ENCODE data around the gene DRD4.

Gene DRD4

DNA sequence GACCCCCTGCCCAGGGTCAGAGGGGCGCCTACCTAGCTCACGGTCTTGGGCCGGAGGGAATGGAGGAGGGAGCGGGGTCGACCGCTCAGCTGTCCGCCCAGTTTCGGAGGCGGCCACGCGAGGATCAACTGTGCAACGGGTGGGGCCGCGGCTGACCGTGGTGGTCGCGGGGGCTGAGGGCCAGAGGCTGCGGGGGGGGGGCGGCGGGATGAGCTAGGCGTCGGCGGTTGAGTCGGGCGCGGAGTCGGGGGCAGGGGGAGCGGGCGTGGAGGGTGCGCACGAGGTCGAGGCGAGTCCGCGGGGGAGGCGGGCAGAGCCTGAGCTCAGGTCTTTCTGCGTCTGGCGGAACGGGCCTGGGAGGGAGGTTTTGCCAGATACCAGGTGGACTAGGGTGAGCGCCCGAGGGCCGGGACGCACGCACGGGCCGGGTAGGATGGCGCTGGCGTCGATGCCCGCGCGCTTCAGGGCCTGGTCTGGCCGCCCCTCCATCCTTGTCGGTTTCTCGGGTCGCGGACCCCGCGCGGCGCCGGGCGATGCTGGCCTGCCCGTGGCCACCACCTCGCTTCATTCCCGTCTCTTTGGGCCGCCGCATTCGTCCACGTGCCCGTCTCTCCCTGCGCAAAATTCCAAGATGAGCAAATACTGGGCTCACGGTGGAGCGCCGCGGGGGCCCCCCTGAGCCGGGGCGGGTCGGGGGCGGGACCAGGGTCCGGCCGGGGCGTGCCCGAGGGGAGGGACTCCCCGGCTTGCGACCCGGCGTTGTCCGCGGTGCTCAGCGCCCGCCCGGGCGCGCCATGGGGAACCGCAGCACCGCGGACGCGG lies at the start of gene DRD4:
DRD4 (plus strand) TSS at position 759 of the 822 bp plus-strand sequence; CDS start at position 795, 36 bp downstream.
- DNase-seq (ENCODE audit: low read depth, low spot score), result peak; percentile 81

DNA sequence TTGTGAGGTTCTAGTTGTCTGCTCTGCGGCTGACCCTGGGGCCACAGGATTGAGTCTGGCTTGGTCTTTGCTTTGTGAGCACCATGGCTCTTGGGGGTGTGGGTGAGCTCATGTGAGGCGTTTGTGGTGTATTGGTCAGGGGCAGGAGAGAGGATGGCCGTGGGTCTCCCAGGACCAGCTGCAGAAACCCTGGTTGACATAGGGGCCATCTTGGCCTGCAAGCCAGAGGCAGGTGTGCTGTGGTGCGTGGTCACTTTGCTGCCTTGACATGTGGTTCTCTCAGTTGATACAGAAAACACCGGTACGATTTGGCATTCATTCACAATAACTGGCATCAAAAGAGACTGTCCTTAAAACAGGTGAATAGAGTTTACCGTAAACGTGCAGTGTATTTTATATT lies 49.5 kb upstream of the DRD4 start:
- no peak for DNase-seq (ENCODE audit: low read depth, low spot score)

DNA sequence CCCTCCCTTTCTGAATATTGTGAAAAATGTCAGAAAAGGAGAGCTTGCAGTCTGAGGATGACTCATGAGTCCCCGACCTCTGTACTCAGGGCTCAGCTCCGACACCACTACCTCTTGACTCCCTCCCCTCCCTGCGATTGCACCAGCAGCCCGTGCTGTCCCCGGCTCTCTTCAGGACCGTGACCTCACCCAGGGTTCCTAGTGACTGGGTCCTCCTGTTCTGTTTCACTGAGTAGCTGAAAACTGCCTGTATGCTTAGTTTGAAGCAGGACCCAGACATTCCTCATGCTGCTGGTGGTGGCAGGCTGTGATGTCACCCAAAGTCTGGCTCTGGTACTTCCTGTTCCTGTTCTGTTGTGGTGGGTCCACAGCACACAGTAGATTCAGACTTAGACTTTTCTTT lies 49.1 kb upstream of the DRD4 start:
- peak; percentile 66 for DNase-seq (ENCODE audit: low read depth, low spot score)

DNA sequence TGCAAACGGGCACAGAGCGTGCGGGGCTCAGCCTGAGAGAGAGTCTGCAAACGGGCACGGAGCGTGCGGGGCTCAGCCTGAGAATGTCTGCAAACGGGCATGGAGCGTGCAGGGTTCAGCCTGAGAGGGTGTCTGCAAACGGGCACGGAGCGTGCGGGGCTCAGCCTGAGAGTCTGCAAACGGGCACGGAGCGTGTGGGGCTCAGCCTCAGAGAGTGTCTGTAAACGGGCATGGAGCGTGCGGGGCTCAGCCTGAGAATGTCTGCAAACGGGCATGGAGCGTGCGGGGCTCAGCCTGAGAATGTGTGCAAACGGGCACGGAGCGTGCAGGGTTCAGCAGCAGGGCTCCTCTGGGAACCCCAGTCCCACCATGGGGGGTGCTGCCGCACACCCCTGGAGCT lies 47.3 kb upstream of the DRD4 start:
- no peak for DNase-seq (ENCODE audit: low read depth, low spot score)

DNA sequence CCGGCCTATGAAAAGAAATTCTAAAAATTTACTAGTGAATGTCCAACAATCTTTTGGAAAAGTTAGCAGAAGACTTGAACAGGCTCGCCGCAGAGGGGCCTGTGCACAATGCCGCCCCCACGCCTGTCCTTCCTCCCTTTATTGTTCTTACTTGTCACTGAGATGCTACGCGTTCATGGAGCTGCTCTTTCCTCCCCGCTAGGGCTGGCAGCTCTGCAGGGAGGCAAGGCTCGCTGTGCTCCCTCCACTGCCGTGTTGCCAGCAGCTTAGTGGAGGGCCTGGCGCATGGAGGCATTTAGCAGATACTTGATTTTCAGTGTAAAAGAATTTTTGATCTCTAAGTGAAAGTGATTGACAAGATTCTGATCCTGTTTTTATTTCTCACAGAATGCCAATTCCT lies 46.1 kb upstream of the DRD4 start:
- no peak for DNase-seq (ENCODE audit: low read depth, low spot score)

DNA sequence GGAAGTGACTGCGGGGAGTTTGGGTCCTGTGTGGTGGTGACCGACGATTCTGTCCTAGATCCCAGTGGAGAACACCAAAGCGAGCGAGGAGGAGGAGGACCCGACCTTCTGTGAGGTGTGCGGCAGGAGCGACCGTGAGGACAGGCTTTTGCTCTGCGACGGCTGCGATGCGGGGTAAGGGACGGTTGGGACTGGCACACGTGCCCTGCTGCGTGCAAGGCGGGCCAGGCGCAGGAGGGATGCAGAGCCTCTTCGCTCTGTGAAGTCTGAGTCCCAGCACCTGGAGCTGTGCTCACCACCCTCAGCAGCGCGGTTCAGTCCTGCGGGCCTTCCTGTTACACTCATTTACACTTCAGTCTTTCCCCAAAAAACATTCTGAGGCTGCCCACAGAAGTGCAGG lies 44.6 kb upstream of the DRD4 start:
- no peak for DNase-seq (ENCODE audit: low read depth, low spot score)

DNA sequence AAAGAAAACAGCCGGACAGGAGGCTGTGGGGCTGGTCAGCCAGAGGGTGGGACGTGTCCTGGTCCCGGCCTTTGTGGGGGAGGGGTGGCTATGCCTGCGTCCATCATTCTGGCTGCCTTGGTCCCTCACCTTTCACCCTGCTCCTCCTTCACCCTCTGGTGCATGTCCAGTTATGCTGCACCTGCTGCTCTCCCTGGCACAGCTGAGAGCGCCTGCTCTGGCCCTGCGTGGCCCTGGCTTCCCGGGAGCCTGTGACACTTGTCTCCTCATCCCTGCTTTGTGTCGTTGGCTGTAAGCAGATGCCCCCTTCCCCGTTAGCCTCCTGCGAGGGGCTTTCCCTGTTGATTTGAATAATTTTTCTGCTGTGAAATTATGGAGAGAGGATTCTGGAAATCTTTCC lies 44.2 kb upstream of the DRD4 start:
- no peak for DNase-seq (ENCODE audit: low read depth, low spot score)

DNA sequence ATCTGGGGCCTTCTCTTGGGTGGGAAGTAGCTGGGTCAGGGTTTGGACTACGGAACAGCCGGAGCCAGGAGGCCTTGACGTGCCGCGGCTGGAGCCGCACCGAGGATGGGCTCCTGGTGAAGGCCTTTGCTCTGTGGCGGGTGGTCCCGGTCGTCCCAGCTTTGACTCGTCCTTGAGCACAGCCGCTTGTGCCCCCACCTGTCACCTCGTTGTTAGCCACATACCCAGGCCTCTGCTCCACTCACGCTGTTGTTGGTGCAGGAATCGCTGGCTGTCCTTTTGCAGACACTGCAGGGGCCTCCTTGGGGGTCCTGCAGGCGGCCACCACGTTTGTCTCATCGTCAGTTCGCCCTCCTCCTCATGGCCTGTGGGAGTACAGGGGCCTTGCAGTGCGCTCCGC lies 43.7 kb upstream of the DRD4 start:
- DNase-seq (ENCODE audit: low read depth, low spot score), result no peak

DNA sequence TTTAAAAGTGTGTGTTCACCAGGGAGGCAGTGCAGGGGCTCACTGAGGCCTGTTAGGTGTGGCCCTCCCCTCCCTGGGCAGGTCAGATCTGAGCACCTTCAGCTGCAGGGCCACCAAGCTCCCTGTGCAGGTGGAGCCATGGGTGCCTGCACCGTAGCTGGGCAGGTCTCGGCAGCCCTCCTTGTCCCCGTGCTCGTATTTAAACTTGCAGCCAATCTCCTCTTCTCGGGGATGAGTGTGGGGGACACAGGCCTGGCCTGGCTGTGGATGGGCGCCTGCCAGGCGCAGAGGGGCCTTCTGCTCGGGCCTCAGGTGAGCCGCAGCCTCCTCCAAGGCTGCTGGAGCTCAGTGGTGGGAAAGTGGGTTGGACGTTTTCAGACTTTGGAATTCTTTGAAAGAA lies 41.7 kb upstream of the DRD4 start:
- no peak for DNase-seq (ENCODE audit: low read depth, low spot score)

DNA sequence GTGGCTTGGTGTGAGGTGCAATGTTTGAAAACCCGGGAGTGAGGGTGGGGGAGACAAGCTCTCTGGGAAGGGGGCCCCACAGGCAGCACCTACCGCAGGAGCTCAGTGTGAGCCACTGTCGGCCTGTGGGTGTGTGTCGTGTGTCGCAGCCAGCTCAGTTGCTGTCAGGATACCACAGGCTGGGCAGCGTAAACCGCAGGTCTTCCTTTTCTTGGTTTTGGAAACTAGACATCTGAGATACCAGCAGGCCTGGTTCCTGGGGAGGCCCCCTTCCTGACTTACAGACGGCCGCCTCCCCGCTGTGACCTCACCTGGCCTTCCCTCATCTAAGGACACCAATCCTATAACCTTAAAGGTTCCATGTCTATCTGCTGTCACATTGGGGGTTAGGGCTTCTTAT lies 40.7 kb upstream of the DRD4 start:
- DNase-seq (ENCODE audit: low read depth, low spot score), result no peak

DNA sequence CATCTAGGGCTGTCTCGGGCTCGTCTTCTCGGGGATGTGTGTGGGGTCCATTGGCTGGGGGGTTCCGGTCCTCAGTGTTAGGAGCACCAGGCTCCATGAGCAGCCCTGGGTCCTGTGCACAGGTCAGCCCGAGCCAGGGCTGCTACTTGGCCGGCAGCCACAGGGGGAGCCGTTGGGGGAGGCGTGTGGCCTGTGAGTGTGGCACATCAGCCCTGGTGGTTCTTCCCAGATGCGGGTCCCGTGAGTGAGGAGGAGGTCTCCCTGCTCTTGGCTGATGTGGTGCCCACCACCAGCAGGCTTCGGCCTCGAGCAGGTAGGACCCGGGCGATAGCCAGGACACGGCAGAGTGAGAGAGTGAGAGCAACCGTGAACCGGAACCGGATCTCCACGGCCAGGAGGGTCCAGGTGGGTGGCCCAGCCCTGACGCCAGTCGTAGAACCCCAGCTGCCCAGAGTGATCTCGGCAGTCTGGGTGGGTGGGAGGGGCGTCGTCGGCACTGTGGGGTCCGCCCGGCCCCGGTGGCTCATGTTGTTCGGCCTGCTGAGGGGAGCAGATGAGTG lies 39.8 kb upstream of the DRD4 start:
- no peak for DNase-seq (ENCODE audit: low read depth, low spot score)

DNA sequence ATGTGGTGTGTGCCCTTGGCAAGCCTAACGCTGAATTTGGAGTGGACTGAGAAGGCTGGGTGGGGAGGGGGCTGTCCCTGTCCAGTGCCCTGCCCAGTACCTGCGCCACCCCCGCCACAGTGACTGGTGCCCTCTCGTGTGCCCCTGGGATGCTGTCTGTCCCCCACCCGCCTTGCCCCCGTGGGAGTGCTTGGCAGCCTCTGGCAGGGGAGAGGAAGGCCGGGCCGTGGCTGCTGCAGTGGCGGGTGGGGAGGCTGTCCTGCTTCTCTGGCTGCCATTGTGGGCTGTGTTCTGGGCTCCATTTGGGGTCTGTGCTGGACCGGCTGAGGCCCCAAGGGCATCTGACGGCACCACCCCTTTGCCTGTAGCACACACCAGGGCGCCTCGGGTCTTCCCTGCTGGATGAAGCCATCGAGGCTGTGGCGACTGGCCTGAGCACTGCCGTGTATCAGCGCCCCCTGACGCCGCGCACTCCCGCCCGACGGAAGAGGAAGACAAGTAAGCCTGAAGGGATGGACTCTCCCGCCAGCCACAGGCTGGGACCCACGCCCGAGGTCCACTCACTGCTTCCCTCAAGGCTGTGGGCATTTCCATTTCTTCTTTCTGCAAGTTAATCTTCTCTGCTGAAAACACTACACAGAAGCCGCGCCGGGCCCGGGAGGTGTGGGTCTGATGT lies 38.9 kb upstream of the DRD4 start:
- DNase-seq (ENCODE audit: low read depth, low spot score), result no peak

DNA sequence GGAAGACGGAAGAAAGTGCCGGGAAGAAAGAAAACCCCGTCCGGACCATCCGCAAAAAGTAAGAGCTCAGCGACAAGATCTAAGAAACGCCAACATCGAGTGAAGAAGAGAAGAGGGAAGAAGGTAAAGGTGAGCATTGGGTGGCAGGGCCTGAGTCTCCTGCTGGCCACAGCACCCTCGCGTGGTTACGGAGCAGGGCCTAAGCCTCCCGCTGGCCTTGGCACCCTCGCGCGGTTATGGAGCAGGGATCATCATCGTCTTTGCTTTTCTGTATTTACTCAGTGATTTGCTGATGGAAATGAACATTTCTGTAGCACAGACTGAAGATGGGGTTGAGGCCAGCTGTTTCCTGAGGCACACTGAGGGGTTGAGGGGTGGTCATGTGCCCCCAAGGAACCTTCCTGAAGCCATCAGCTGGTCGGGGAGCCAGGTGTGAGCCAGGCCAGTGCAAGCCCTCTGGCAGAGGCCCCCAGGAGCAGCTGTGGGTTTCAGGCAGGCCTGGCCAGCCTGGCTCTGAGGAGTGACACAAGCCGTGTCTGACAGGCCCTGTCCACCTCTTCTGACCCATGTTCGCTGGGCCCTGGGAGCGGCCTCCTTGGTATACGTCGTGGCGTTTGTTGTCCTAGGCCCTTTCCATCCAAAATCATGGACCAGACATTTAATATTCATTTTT lies 35.4 kb upstream of the DRD4 start:
- DNase-seq (ENCODE audit: low read depth, low spot score), result no peak

DNA sequence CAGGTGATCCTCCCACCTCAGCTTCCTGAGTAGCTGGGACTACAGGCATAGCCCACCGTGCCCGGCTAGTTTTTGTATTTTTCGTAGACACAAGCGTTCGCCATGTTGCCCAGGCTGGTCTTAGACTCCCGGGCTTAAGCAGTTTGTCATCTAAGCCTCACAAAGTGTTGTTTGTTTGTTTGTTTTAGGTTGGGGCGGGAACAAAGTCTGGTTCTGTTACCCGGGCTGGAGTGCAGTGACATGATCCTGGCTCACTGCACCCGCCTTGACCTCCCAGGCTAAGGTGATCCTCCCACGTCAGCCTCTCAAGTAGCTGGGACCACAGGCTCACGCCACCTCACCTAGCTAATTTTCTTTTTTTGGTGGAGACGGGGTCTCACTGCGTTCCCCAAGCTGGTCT lies 33.9 kb upstream of the DRD4 start:
- DNase-seq (ENCODE audit: low read depth, low spot score), result no peak

DNA sequence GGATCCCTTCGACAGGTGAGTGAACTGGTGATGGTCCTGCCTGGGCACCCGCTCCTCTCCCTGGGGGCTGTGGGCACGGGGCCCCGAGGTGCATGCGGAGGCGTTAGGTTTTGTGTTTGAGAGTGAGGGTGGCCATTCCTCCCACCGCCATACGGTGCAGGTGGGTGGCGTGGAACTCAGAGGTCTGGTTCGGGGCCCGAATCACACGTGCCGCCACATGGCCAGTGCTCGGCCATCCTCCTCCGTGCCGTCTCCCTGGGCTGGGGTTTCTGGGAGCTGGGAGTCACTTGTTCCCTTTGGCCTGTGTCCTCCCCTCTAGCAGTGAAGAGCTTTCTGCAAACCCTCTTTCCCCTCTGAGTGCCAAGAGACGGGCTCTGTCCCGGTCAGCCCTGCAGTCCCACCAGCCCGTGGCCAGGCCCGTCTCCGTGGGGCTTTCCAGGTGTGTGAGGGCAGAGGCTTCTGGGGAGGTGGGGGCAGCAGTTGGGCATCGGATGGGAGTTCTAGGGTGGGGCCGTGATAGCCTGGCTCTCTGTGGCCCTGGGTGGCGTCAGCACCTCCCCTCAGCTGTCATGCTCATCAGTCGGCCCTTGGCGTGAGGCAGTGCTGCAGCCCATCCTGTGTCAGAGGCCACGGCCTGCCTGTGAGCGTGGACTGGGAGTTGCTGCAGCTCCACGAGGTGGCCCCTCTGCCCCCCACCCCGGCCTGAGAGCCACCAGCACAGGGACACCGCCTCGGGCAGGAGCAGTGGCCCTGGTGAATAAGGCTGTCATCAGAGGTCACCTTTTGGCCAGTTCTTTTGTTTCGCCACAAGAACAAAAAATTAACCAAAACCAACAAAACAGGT lies 31.6 kb upstream of the DRD4 start:
- DNase-seq (ENCODE audit: low read depth, low spot score), result no peak

DNA sequence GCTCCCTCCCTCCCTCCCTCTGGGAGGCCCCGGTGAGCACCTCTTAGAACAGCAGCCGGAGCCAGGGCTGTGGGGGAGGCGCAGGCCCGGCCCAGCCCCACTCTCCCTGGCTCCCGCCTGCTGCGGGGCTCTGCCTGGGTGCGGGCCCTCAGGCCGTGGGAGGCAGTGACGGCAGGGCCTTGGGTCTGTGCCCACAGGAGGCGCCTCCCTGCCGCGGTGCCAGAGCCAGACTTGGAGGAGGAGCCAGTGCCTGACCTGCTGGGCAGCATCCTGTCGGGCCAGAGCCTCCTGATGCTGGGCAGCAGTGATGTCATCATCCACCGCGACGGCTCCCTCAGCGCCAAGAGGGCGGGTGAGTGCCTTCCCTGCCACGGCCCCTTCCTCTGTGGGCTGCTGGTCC lies 30.8 kb upstream of the DRD4 start:
- peak; percentile 78 for DNase-seq (ENCODE audit: low read depth, low spot score)

DNA sequence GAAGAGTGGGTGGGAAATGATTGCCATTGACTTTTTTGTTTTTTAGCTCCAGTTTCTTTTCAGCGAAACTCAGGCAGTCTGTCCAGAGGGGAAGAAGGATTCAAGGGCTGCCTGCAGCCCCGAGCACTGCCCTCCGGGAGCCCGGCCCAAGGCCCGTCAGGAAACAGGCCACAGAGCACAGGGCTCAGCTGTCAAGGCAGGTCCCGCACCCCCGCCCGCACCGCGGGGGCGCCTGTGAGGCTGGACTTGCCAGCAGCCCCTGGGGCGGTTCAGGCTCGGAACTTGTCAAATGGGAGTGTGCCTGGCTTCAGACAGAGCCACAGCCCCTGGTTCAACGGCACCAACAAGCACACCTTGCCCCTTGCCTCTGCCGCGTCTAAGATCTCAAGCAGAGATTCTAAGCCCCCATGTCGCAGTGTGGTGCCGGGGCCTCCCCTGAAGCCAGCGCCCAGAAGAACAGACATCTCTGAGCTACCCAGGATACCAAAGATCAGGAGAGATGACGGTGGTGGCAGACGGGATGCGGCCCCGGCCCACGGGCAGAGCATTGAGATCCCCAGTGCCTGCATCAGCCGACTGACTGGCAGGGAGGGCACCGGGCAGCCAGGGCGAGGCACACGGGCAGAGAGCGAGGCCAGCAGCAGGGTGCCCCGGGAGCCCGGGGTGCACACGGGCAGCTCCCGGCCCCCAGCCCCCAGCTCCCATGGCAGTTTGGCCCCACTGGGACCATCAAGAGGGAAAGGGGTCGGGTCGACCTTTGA lies 29.9 kb upstream of the DRD4 start:
- DNase-seq (ENCODE audit: low read depth, low spot score), result no peak

DNA sequence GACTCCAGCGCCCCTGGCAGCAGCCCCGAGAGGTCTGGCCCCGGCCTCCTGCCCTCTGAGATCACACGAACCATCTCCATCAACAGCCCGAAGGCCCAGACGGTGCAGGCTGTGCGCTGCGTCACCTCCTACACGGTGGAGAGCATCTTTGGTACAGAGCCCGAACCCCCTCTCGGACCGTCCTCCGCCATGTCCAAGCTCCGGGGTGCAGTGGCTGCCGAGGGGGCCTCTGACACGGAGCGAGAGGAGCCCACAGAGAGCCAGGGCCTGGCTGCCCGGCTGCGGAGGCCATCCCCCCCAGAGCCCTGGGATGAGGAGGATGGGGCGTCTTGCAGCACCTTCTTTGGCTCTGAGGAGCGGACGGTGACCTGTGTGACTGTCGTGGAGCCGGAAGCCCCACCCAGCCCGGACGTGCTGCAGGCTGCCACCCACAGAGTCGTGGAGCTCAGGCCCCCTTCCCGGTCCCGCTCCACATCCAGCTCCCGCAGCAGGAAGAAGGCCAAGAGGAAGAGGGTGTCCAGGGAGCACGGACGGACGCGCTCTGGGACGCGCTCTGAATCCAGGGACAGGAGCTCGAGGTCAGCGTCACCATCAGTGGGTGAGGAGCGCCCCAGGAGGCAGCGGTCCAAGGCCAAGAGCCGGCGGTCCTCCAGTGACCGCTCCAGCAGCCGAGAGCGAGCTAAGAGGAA lies 29.0 kb upstream of the DRD4 start:
- no peak for DNase-seq (ENCODE audit: low read depth, low spot score)

DNA sequence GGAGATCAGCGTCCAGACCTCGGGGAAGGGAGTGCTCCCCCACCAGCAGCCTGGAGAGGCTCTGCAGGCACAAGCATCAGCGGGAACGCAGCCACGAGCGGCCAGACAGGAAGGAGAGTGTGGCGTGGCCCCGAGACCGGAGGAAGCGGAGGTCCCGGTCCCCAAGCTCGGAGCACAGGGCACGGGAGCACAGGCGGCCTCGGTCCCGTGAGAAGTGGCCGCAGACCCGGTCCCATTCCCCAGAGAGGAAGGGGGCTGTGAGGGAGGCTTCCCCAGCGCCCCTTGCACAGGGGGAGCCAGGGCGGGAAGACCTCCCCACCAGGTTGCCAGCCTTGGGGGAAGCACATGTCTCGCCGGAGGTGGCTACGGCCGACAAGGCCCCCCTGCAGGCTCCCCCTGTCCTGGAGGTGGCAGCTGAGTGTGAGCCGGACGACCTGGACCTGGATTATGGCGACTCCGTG lies 28.2 kb upstream of the DRD4 start:
- DNase-seq (ENCODE audit: low read depth, low spot score), result no peak

DNA sequence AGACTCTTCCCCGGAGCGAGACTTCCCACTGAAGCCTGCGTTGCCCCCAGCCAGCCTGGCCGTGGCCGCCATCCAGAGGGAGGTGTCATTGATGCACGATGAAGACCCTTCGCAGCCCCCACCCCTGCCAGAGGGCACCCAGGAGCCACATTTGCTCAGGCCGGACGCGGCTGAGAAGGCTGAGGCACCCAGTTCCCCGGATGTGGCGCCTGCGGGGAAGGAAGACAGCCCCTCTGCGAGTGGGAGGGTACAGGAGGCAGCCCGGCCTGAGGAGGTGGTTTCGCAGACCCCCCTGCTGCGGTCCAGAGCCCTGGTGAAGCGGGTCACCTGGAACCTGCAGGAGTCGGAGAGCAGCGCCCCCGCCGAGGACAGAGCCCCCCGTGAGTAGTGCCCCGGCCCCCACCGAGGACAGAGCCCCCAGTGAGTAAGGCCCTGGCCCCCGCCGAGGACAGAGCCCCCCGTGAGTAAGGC lies 27.7 kb upstream of the DRD4 start:
- no peak for DNase-seq (ENCODE audit: low read depth, low spot score)

Data from astrocyte of the hippocampus (primary cell).